MM.1S (cell line): ENCODE data around the gene CHN2.

Experiments
- DNase-seq: peaks from one replicate; pipeline ENCODE4 v3.0.0-alpha.2; 2015
- H2AFZ ChIP-seq: fragments of 300-600 bp; sonication (generic); 2 replicates; pipeline ENCODE4 v1.6.0; 2016; ENCODE audit warnings: antibody characterized with exemption, low read length
- H3F3A ChIP-seq: fragments of 300-600 bp; sonication (generic); 2 replicates; pipeline ENCODE4 v1.6.1; 2016; ENCODE audit warnings: mild to moderate bottlenecking, antibody characterized with exemption, low read length, moderate library complexity, mixed read lengths; ENCODE audit not compliant: insufficient read depth
- H3K27ac ChIP-seq: fragments of 300-600 bp; sonication (generic); 2 replicates; pipeline ENCODE4 v1.5.1; 2016; ENCODE audit warnings: mild to moderate bottlenecking, low read length
- H3K27me3 ChIP-seq: fragments of 300-600 bp; sonication (generic); replicated peaks from 2 replicates; pipeline ENCODE4 v1.6.0; 2016; ENCODE audit warnings: low read length; ENCODE audit not compliant: insufficient read depth
- H3K36me3 ChIP-seq: fragments of 300-600 bp; sonication (generic); replicated peaks from 2 replicates; pipeline ENCODE4 v1.6.1; 2016; ENCODE audit warnings: mild to moderate bottlenecking, low read length, mixed read lengths; ENCODE audit not compliant: insufficient read depth
- H3K4me1 ChIP-seq: fragments of 300-600 bp; sonication (generic); 2 replicates; pipeline ENCODE4 v1.6.1; 2016; ENCODE audit warnings: low read length, mixed read lengths
- H3K4me2 ChIP-seq: fragments of 300-600 bp; sonication (generic); 2 replicates; pipeline ENCODE4 v1.6.0; 2016; ENCODE audit warnings: low read depth, low read length
- H3K4me3 ChIP-seq: fragments of 300-600 bp; sonication (generic); 2 replicates; pipeline ENCODE4 v1.5.1; 2016; ENCODE audit warnings: low read length, mixed read lengths
- H3K79me2 ChIP-seq: fragments of 300-600 bp; sonication (generic); 2 replicates; pipeline ENCODE4 v1.6.1; 2016; ENCODE audit warnings: mixed run types, low read length, mixed read lengths
- H3K9ac ChIP-seq: fragments of 300-600 bp; sonication (generic); 2 replicates; pipeline ENCODE4 v1.6.1; 2016; ENCODE audit warnings: low read length, mixed read lengths
- H3K9me2 ChIP-seq: fragments of 300-600 bp; sonication (generic); replicated peaks from 2 replicates; pipeline ENCODE4 v1.6.1; 2016; ENCODE audit warnings: mild to moderate bottlenecking, low read length, mixed read lengths; ENCODE audit not compliant: insufficient read depth
- H3K9me3 ChIP-seq: fragments of 300-600 bp; sonication (generic); replicated peaks from 2 replicates; pipeline ENCODE4 v1.6.1; 2016; ENCODE audit warnings: mild to moderate bottlenecking, low read length, mixed read lengths; ENCODE audit not compliant: insufficient read depth
- H4K20me1 ChIP-seq: fragments of 300-600 bp; sonication (generic); 2 replicates; pipeline ENCODE4 v1.6.1; 2016; ENCODE audit warnings: mild to moderate bottlenecking, low read length, moderate library complexity, mixed read lengths; ENCODE audit not compliant: insufficient read depth
- EZH2 ChIP-seq: fragments of 300-600 bp; sonication (generic); optimal IDR thresholded peaks from 2 replicates; pipeline ENCODE3; 2017; ENCODE audit warnings: low read depth, mild to moderate bottlenecking, antibody characterized with exemption, low read length, mixed read lengths
- EZH2phosphoT487 ChIP-seq: fragments of 300-600 bp; sonication (generic); IDR thresholded peaks from 2 replicates; pipeline ENCODE4 v1.6.1; 2018; ENCODE audit warnings: antibody characterized with exemption, low read length
- TF ChIP-seq, protein P1 (sequence below): fragments of 300-600 bp; sonication (generic); IDR thresholded peaks from 2 replicates; pipeline ENCODE4 v1.5.1; 2016; ENCODE audit warnings: antibody characterized with exemption, low read length, mixed read lengths

The CHN2 gene

GRCh38 chr7:29275493-29275892, 80.9 kb downstream of the CHN2 start:
- DNase-seq = no peak
- no peaks in the 10 kb centered on the region for H3K4me1 ChIP-seq

DNA sequence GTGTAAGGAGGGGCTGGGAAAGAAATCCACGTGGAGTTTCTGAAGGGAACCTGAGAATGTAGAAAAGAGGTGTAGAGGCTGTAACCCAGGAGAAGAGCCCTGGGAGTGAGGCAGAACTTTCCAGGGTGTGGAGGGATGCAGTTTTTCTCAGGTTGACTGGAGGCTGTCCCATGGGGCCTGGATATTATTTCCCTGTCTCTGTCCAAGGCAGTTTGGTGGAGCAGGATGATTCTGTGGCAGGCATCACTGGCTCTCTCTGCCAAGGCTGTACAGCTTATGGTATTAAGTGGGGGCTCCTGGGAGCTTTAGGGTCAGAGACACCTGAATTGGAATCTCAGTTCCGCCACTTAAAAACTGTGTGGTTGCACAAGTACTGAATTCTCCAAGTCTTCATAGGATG, 81.6 kb downstream of the CHN2 start:
- H3K27ac ChIP-seq = no peak overlapping the region

More at GRCh38 chr7:29275493-29275892, 80.9 kb downstream of the CHN2 start:
- no peak overlapping the region for H3K9ac ChIP-seq
- no peaks in the 10 kb centered on the region for H3K36me3 ChIP-seq
- no peaks in the 10 kb centered on the region for H3F3A ChIP-seq
- H3K4me2 ChIP-seq = no peak overlapping the region
- H3K27ac ChIP-seq = no peak overlapping the region
- no peaks in the 10 kb centered on the region for H3K27me3 ChIP-seq
- no peaks in the 10 kb centered on the region for H3K9me2 ChIP-seq
- no peaks in the 10 kb centered on the region for H3K79me2 ChIP-seq
- H3K4me3 ChIP-seq = no peak overlapping the region
- no peak overlapping the region for H2AFZ ChIP-seq
- H3K9me3 ChIP-seq = no peaks in the 10 kb centered on the region
- TF ChIP-seq EZH2 (no peak), EZH2phosphoT487 (no peak)
- TF ChIP-seq, protein P1, sequence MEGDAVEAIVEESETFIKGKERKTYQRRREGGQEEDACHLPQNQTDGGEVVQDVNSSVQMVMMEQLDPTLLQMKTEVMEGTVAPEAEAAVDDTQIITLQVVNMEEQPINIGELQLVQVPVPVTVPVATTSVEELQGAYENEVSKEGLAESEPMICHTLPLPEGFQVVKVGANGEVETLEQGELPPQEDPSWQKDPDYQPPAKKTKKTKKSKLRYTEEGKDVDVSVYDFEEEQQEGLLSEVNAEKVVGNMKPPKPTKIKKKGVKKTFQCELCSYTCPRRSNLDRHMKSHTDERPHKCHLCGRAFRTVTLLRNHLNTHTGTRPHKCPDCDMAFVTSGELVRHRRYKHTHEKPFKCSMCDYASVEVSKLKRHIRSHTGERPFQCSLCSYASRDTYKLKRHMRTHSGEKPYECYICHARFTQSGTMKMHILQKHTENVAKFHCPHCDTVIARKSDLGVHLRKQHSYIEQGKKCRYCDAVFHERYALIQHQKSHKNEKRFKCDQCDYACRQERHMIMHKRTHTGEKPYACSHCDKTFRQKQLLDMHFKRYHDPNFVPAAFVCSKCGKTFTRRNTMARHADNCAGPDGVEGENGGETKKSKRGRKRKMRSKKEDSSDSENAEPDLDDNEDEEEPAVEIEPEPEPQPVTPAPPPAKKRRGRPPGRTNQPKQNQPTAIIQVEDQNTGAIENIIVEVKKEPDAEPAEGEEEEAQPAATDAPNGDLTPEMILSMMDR = no peak
- no peaks in the 10 kb centered on the region for H4K20me1 ChIP-seq

DNA sequence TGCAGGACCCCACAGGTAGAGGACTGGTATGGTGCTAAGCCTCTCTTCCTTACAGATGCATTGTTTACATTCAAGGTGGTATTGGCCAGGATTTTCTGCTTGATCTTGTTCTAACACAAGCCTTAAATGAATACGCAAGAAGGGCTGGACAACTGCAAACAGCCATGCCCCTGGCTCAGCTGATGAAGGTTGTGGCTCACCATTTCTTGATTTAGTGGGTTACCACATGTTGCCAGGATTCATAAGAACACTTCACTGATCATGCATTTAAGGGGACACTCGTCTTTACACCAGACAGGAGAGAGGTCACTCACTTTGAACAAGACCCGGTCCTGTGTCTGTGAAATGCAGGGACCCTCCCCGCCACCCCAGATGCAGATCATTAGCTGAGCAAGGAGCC, 82.2 kb downstream of the CHN2 start:
- H3K27me3 ChIP-seq = no peaks in the 10 kb centered on the region
- no peaks in the 10 kb centered on the region for H3K36me3 ChIP-seq
- no peak overlapping the region for H3K27ac ChIP-seq
- H3K9me3 ChIP-seq = no peaks in the 10 kb centered on the region
- no peaks in the 10 kb centered on the region for H3K4me1 ChIP-seq
- H3K4me3 ChIP-seq = no peak overlapping the region
- H3F3A ChIP-seq = no peaks in the 10 kb centered on the region
- no peak overlapping the region for H3K9ac ChIP-seq
- H3K9me2 ChIP-seq = no peaks in the 10 kb centered on the region
- no peak for DNase-seq
- no peaks in the 10 kb centered on the region for H3K79me2 ChIP-seq
- no peak overlapping the region for H2AFZ ChIP-seq
- TF ChIP-seq EZH2phosphoT487 (no peak), EZH2 (no peak)
- TF ChIP-seq, protein P1 = no peak
- no peaks in the 10 kb centered on the region for H4K20me1 ChIP-seq
- H3K4me2 ChIP-seq = no peak overlapping the region

More for the DNA sequence above, 81.6 kb downstream of the CHN2 start:
- Histone ChIP-seq H3K9ac (no peak overlapping the region), H2AFZ (no peak overlapping the region), H3K36me3 (no peaks in the 10 kb centered on the region), H3K27me3 (no peaks in the 10 kb centered on the region), H3K4me2 (no peak overlapping the region), H3K4me1 (no peaks in the 10 kb centered on the region), H3K9me3 (no peaks in the 10 kb centered on the region), H3F3A (no peaks in the 10 kb centered on the region), H3K79me2 (no peaks in the 10 kb centered on the region), H4K20me1 (no peaks in the 10 kb centered on the region), H3K9me2 (no peaks in the 10 kb centered on the region), H3K4me3 (no peak overlapping the region)
- TF ChIP-seq, protein P1 = no peak
- TF ChIP-seq EZH2 (no peak), EZH2phosphoT487 (no peak)
- no peak for DNase-seq
